NT2/D1 (cell line): ENCODE results near the gene MYOD1.

Source experiments
- SUZ12 ChIP-seq: IDR thresholded peaks from 2 replicates; pipeline ENCODE4 v1.6.1; 2011; ENCODE audit not compliant: insufficient read length, insufficient read depth; ENCODE audit errors: extremely low read depth
- YY1 ChIP-seq: IDR thresholded peaks from 2 replicates; pipeline ENCODE4 v1.6.1; 2011; ENCODE audit not compliant: insufficient read length, insufficient read depth

- no peak for TF ChIP-seq YY1
- TF ChIP-seq SUZ12: no peak
Observed at GRCh38 chr11:17738151-17738973, 19.0 kb downstream of the MYOD1 start.
